ENCODE data around the gene KIAA0319L. TPM values are rescaled to one million over a fixed set of nuclear protein-coding genes. Genes with fewer than 3 reads are reported as not detected.
A peak's percentile ranks its signal among the peaks of the same experiment; 100 is the strongest.

The KIAA0319L gene
- total and polyA plus RNA-seq, 2 donors: 18.3 to 60.0 TPM

DNA sequence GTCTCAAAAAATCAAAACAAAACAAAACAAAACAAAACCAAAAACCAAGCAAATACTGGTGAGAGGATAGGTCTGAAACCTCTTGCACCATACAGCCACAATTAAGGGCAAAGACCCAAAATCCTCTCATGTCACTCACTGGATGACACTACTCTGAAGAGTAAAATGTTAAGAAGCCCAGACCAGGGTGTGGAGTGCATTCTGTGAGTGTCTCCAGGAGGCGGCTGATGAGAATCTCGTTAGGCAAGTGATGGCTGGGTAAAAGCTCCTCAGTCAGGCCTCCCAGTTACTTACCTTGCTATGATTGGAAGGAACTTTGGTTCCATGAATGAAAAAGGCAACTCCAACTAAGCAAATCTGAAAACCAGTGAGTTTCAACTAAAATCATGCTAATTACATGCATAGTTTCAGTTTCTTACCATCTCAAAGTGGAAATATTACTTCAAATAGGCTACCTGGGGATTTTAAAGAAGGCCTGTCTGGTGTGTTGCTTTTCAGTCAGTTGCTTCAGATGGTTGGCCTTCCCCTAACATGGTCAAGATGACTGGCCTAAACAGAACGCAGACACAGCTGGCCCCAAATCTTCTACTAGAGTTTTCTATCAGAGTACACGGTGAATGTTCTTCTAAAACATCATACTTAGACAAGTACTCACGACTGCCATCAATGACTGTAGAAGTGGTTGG lies 95.1 kb downstream of the KIAA0319L start:
- Histone ChIP-seq H3K36me3 (ENCODE audit: insufficient read depth) (peaks cover 4% of the 10 kb centered on the region), H3K4me3 (ENCODE audit: low read depth, low read length) (no peak overlapping the region), H3K27ac (ENCODE audit: low read depth) (no peak overlapping the region), H3K4me1 (ENCODE audit: insufficient read depth) (no peaks in the 10 kb centered on the region)
- no peak for DNase-seq (ENCODE audit: extremely low spot score)
- 92% methylated on average over 5 of the region's 5 CpGs for WGBS

DNA sequence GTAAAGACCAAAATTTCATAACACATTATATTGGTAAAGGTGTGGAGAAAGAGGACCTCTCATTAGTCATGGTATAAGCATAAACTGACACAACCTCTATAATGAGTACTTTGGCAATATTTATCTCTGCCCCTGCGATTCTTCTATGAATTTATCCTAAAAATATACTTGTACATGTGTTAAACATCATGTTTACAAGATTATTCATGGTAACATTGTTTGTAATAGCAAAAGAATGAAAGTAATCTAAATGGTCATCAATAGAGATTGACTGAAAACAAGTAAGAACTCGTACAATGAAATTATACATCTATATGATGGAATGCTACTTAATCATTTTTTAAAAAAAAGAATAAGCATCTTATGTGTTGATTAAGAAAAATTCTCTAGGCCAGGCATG lies 96.4 kb downstream of the KIAA0319L start:
- Histone ChIP-seq H3K4me3 (ENCODE audit: low read depth, low read length) (no peak overlapping the region), H3K27ac (ENCODE audit: low read depth) (no peak overlapping the region), H3K4me1 (ENCODE audit: insufficient read depth) (no peaks in the 10 kb centered on the region), H3K36me3 (ENCODE audit: insufficient read depth) (peaks cover 5% of the 10 kb centered on the region)
- 83% methylated on average over 2 of the region's 2 CpGs for WGBS
- no peak for DNase-seq (ENCODE audit: extremely low spot score)

DNA sequence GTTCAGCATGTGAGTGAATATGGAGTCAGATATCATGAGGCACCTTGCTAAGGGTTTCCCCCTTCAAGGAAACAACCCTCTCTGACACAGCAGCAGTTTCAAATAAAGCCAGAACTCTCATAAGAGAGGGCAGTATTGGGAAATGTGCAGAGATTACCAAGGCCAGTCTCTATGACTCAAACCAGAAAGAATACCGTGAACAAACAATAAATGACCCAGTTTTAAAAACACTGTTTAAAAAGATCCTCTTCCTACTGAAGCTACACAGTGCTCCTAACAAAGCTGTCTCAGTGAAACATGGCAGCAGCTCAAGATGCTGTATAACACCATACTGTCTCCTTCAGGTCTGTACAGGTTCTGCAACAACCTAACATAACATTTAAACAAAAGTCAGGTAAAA lies 102.6 kb downstream of the KIAA0319L start:
- peaks cover 3% of the 10 kb centered on the region for H3K36me3 ChIP-seq (ENCODE audit: insufficient read depth)
- H3K4me1 ChIP-seq (ENCODE audit: insufficient read depth): no peaks in the 10 kb centered on the region
- H3K4me3 ChIP-seq (ENCODE audit: low read depth, low read length): no peak overlapping the region
- DNase-seq (ENCODE audit: extremely low spot score): no peak
- H3K27ac ChIP-seq (ENCODE audit: low read depth): no peak overlapping the region
- WGBS: 39% methylated on average over 1 of the region's 1 CpG

DNA sequence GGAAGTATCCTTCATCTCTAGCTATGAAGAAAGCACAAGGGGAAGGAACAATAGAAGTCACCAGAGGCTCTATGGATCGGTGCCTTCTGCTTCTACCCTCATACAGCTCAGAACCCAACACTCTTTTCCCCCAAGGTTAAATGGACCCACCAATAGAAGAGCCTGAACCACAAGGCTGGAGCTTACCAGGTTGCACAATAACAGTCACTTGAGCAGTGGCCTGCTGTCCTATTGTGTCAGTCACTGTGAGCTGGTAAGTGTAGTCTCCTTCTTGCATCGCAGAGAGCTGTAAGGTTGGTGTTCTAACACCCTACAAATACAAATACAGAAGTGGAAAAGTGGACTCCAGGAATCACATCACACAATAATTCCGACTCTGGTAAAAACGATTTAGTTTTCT lies 103.0 kb downstream of the KIAA0319L start:
- WGBS: 93% methylated on average over 4 of the region's 4 CpGs
- Histone ChIP-seq H3K4me1 (ENCODE audit: insufficient read depth) (no peaks in the 10 kb centered on the region), H3K4me3 (ENCODE audit: low read depth, low read length) (no peak overlapping the region), H3K27ac (ENCODE audit: low read depth) (no peak overlapping the region), H3K36me3 (ENCODE audit: insufficient read depth) (peaks cover 3% of the 10 kb centered on the region)
- DNase-seq (ENCODE audit: extremely low spot score): no peak

DNA sequence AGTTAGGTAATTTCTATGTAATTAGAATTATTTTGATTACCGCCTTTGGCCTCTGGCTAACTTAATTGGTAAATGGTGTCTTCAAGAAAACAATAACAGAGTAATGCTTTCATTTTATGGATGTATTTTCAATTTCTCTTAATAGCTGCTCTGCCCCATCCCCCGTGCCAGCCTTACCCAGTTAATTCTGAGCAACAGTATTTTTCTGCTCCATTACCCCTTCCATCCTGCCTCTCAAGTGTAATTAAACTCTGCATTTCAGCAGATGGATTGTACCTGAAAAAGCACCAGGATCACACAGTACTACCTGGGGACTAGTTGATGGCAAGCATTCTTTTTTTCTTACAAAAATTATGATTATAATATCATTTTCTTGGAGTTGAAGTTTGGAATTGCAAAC lies 104.2 kb downstream of the KIAA0319L start:
- WGBS: 89% methylated on average over 2 of the region's 2 CpGs
- no peak overlapping the region for H3K4me3 ChIP-seq (ENCODE audit: low read depth, low read length)

DNA sequence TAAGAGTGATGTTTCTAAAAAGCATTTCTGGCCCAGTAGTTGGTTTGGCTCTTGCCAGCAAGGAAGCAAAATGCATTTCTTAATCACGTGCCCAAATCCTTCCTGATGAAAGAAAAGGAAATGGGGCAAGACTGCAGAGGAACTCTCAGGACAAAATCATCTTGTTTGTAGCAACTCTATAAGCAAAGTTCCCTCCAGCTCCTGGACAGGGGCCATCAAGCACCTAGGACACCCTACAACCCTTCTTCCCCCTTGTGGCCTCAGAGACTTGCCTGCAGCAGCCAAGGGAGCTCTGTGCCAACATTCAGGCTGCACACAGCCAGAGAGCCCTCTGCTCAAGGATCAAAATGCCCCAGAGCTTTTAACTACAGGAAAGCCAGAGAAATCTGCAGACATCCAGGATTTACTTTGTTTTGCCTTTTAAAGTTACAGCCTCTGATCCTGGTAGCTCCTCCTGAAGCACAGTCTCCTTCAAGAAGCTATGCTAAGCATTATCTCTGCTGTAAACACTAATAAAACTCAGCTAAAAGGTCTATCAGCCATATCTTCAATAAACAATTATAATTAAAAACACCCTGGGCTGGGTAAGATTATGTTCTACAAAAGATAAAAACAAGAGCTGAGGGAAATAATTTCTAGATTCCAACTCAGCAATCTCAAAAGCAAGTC lies 105.0 kb downstream of the KIAA0319L start:
- no peak for DNase-seq (ENCODE audit: extremely low spot score)
- H3K36me3 ChIP-seq (ENCODE audit: insufficient read depth): peaks cover 4% of the 10 kb centered on the region
- H3K4me1 ChIP-seq (ENCODE audit: insufficient read depth): no peaks in the 10 kb centered on the region
- 4% methylated on average over 1 of the region's 1 CpG for WGBS
- peak overlapping the region; percentile 62 for H3K27ac ChIP-seq (ENCODE audit: low read depth)
- no peak overlapping the region for H3K4me3 ChIP-seq (ENCODE audit: low read depth, low read length)

More for the DNA sequence above, 104.2 kb downstream of the KIAA0319L start:
- Histone ChIP-seq H3K4me1 (ENCODE audit: insufficient read depth) (no peaks in the 10 kb centered on the region), H3K27ac (ENCODE audit: low read depth) (no peak overlapping the region), H3K36me3 (ENCODE audit: insufficient read depth) (peaks cover 3% of the 10 kb centered on the region)
- no peak for DNase-seq (ENCODE audit: extremely low spot score)

DNA sequence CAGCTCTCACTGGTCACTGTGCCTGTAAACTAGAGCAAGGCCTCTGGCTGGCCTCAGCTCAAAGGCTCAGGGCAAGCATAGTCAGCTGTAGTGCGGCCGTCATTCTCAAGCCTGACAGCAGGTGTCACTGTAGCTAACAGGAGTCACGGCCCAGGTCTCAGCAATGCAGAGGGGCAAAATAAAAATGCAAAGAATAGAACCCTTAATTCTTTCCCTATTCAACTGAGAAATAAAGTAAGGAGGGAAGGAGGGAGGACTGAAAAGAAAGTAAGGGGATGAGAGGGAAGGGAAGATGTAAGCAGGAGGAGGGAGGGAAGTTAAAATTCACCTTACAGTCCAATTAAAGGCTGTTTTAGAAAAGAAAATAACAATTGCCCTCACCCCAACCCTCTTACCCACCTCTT lies 106.1 kb downstream of the KIAA0319L start:
- Histone ChIP-seq H3K36me3 (ENCODE audit: insufficient read depth) (peaks cover 2% of the 10 kb centered on the region), H3K27ac (ENCODE audit: low read depth) (no peak overlapping the region)
- 6% methylated on average over 3 of the region's 3 CpGs for WGBS

DNA sequence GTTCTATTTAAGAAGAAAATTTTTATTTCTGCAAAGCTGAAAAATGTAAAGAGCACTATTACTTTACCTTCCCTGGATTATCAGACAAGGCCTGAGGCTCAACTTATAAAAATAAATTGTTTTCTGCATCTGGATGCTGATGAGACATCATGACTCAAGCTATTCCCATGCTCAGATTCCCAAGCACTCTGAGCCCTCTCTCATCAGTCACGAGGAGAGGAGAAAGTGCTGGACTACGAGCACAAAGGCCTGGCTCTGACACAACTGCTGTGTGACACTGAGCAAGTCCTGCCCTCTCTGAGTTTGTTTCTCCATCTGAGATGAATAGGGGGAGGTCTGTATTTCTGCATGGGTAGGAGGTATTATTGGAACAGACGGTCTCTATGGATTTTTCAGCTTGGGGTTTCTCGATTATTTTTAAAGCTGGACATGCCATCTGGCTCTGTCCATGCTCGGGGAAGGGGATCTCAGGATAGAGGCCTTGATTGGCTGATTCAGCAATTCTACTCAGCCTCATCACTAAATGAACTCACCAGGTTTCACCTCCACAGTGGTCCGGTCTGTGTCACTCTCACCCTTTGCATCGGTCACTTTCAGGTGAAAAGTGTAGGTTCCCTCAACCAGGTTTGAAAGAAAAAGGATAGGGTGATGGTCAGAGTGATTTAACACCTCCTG lies 107.7 kb downstream of the KIAA0319L start:
- DNase-seq (ENCODE audit: extremely low spot score): no peak
- no peak overlapping the region for H3K4me3 ChIP-seq (ENCODE audit: low read depth, low read length)
- no peaks in the 10 kb centered on the region for H3K4me1 ChIP-seq (ENCODE audit: insufficient read depth)
- H3K27ac ChIP-seq (ENCODE audit: low read depth): no peak overlapping the region
- peaks cover 2% of the 10 kb centered on the region for H3K36me3 ChIP-seq (ENCODE audit: insufficient read depth)
- WGBS: 91% methylated on average over 7 of the region's 7 CpGs

More for the DNA sequence above, 106.1 kb downstream of the KIAA0319L start:
- H3K4me1 ChIP-seq (ENCODE audit: insufficient read depth): no peaks in the 10 kb centered on the region
- H3K4me3 ChIP-seq (ENCODE audit: low read depth, low read length): no peak overlapping the region
- peak; percentile 7 for DNase-seq (ENCODE audit: extremely low spot score)

DNA sequence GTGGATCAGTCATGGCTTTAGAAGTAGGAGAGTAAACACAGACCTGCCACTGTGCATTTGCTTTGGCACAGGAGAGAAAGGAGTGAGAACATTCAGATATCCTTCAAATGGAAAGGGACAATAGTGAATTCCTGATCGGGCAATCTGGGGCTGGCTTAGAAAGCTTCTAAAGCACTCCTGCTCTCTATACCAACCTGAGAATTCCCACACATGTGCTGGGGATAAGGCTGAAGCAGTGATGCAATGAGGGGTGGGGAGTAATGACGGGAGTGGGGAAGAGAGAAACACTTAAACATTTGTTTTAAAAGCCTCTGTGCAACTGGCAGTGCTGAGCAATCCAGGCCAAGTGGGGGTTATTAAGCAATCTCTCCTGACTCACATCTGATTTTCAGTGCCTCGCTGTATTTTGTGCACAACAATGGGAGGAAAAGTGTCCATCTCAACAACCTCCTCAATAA lies 108.8 kb downstream of the KIAA0319L start:
- H3K27ac ChIP-seq (ENCODE audit: low read depth): no peak overlapping the region
- 67% methylated on average over 3 of the region's 3 CpGs for WGBS

DNA sequence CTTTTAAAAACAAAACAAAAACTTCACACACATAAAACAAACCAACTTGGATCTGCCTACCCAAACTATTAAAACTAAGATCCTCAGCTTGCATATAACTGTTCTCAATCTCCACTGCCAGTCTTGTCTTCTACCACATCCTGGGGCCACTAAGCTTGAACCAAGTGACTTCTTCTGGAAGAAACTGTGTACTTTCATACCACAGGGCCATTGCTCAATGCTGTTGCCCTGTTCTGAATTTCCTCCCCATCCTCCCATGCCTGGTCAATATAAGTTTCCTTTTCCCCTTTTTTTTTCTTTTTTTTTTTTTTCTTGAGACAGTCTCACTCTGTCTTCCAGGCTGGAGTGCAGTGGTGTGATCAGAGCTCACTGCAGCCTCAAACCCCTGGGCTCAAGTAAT lies 109.9 kb downstream of the KIAA0319L start:
- Histone ChIP-seq H3K27ac (ENCODE audit: low read depth) (no peak overlapping the region), H3K4me1 (ENCODE audit: insufficient read depth) (no peaks in the 10 kb centered on the region), H3K36me3 (ENCODE audit: insufficient read depth) (peaks cover 2% of the 10 kb centered on the region), H3K4me3 (ENCODE audit: low read depth, low read length) (no peak overlapping the region)
- DNase-seq (ENCODE audit: extremely low spot score): no peak

More for the DNA sequence above, 108.8 kb downstream of the KIAA0319L start:
- no peak for DNase-seq (ENCODE audit: extremely low spot score)
- Histone ChIP-seq H3K36me3 (ENCODE audit: insufficient read depth) (peaks cover 2% of the 10 kb centered on the region), H3K4me1 (ENCODE audit: insufficient read depth) (no peaks in the 10 kb centered on the region), H3K4me3 (ENCODE audit: low read depth, low read length) (no peak overlapping the region)

DNA sequence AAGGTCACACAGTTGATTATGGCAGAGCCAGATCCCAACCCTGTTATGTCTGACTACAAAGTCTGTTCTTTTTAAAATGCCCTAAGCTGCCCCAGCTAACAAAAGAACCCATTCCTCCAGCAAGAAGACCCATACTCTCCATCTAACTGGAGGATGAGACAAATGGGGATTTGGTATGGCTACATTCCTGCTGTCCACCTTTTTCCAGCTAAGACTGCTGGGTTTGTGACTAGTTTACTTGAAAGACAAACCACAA lies 112.8 kb downstream of the KIAA0319L start:
- Histone ChIP-seq H3K27ac (ENCODE audit: low read depth) (no peak overlapping the region), H3K4me3 (ENCODE audit: low read depth, low read length) (no peak overlapping the region), H3K36me3 (ENCODE audit: insufficient read depth) (peaks cover 2% of the 10 kb centered on the region), H3K4me1 (ENCODE audit: insufficient read depth) (no peaks in the 10 kb centered on the region)
- DNase-seq (ENCODE audit: extremely low spot score): no peak

DNA sequence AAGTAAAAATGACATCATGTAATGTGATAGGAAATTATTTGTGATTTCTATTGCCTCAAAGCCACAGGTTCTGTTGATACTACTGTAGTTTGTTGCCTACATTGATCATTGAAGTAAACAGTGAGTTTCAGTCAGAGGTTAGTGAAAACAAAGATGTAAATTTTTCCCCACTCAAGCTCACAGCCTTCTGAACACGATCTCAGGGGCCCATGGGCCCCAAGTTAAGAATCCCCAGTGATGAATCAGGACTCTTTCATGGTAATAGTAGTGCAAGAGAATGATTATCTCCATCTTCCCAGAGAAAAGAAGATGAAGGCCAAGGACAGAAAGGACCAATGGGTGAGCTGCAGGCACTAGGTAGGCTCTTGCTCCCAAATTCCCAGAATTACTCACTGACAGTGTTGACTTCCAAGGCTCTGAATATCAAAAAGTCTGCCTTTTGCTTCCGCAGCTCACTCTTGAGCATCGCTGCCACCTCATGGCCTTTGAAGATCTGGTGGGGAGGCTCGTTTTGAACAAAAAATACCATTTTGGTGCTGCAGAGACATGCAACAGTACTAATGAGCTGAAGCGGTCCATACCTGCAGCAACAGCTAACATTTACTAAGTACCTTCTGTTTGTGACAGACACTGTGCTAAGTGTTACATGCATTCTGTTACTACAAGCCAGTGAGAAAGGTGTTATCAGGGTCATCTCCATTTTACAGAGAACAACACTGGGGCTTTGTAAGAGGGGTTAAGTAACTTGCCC lies 113.3 kb downstream of the KIAA0319L start:
- Histone ChIP-seq H3K4me1 (ENCODE audit: insufficient read depth) (no peaks in the 10 kb centered on the region), H3K36me3 (ENCODE audit: insufficient read depth) (peaks cover 2% of the 10 kb centered on the region), H3K27ac (ENCODE audit: low read depth) (no peak overlapping the region), H3K4me3 (ENCODE audit: low read depth, low read length) (no peak overlapping the region)
- no peak for DNase-seq (ENCODE audit: extremely low spot score)
- 78% methylated on average over 5 of the region's 5 CpGs for WGBS

DNA sequence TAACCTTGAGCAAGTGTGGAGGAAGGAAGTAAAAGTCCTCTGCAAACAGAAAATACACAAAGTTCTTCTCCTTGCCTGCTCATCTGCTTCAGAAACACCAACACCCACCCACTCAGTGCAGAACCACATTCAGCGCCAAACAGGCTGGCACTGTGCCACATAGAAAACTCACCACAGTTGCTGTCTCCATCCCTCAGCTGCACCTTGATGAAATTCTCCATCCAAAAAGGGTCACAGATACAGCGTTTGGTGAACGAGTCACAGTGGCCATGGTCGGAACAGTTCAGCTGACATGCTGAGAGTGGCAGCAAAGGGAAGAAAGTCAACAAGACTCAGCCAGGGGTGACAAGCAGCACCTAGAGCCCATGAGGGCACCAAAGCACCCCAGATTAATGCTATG lies 114.5 kb downstream of the KIAA0319L start:
- Histone ChIP-seq H3K4me3 (ENCODE audit: low read depth, low read length) (no peak overlapping the region), H3K27ac (ENCODE audit: low read depth) (no peak overlapping the region), H3K36me3 (ENCODE audit: insufficient read depth) (peaks cover under 1% of the 10 kb centered on the region), H3K4me1 (ENCODE audit: insufficient read depth) (no peaks in the 10 kb centered on the region)
- no peak for DNase-seq (ENCODE audit: extremely low spot score)
- 79% methylated on average over 4 of the region's 4 CpGs for WGBS
